ENCODE data around the gene SPARCL1.

DNA sequence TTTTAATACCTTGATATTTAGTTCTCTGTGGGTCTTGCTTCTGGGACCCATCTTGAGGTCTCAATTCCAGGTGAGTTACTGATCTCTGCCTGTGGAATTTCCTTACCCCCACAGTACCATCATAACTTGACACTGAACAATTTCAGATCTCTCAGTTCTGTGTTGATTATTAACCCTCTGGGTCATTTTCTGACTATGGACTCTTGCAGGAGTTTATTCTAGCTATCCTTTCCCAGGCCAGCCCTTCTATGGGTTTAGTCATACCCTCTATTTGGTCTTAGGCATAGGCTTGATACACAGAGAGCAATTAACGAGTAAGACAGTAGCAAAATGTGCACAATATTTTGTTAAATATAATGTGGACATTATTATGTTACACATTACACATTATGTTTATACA is 3.7 kb upstream of the SPARCL1 start:
- no peak for TF ChIP-seq EZH2 (IDR thresholded peaks at IDR 0.05; ENCODE audit: insufficient read depth, poor library complexity, severe bottlenecking)
- TF ChIP-seq EZH2phosphoT487 (IDR thresholded peaks at IDR 0.05; ENCODE audit: insufficient read depth, low read depth), result no peak
